H1 (cell line): ENCODE results near the gene MAML1.

Source experiments
- EP300 ChIP-seq, 2 experiments: IDR thresholded peaks; 1 replicate in 1 of 2; 2 replicates in 1 of 2; pipeline ENCODE4 v1.6.1; 2011 to 2012; ENCODE audit warnings: low read depth in 2 of 2, low read length in 2 of 2, mild to moderate bottlenecking in 2 of 2, borderline replicate concordance in 1 of 2, inconsistent platforms in 1 of 2, moderate library complexity in 1 of 2
- EZH2 ChIP-seq: fragments of 200-600 bp; sonication (generic); IDR thresholded peaks from 2 replicates; pipeline ENCODE4 v1.7.1; 2012; ENCODE audit warnings: low read depth, mild to moderate bottlenecking, moderate library complexity, low read length, inconsistent platforms; ENCODE audit not compliant: severe bottlenecking
- JUND ChIP-seq: IDR thresholded peaks from 2 replicates; pipeline ENCODE4 v1.6.1; 2011; ENCODE audit warnings: mild to moderate bottlenecking, improper control_type of control experiment, low read length
- KDM1A ChIP-seq: fragments of 200-600, 300-600 bp; sonication (generic); IDR thresholded peaks from 2 replicates; pipeline ENCODE4 v1.7.1; 2016; ENCODE audit warnings: mild to moderate bottlenecking, low read length, borderline replicate concordance
- POLR2A ChIP-seq, 2 experiments: IDR thresholded peaks; 1 replicate in 1 of 2; 2 replicates in 1 of 2; pipeline ENCODE4 v1.6.1; 2011; ENCODE audit warnings: low read depth in 2 of 2, low read length in 2 of 2, mild to moderate bottlenecking in 2 of 2; ENCODE audit errors: control extremely low read depth in 1 of 2
- RAD21 ChIP-seq, 2 experiments: IDR thresholded peaks in 1 of 2; conservative IDR thresholded peaks in 1 of 2; 2 replicates each; pipeline ENCODE4 v1.6.1; 2011; ENCODE audit warnings: low read depth in 2 of 2, low read length in 2 of 2, improper control_type of control experiment in 1 of 2, inconsistent platforms in 1 of 2, mild to moderate bottlenecking in 1 of 2, moderate library complexity in 1 of 2
- RXRA ChIP-seq: IDR thresholded peaks from 2 replicates; pipeline ENCODE4 v1.6.1; 2011; ENCODE audit warnings: low read depth, mild to moderate bottlenecking, low read length, moderate library complexity; ENCODE audit not compliant: insufficient read depth
- TAF1 ChIP-seq: IDR thresholded peaks from 2 replicates; pipeline ENCODE4 v1.6.1; 2011; ENCODE audit warnings: mild to moderate bottlenecking, low read depth, low read length
- TCF12 ChIP-seq: IDR thresholded peaks from 2 replicates; pipeline ENCODE4 v1.6.1; 2011; ENCODE audit warnings: low read depth, mild to moderate bottlenecking, low read length
- YY1 ChIP-seq: IDR thresholded peaks from 2 replicates; pipeline ENCODE4 v1.6.1; 2011; ENCODE audit warnings: low read depth, mild to moderate bottlenecking, low read length
- TF ChIP-seq, protein P1 (sequence below), 3 experiments: IDR thresholded peaks; 1 replicate in 2 of 3; 2 replicates in 1 of 3; pipeline versions ENCODE4 v1.5.1 to v1.6.1; 2011; ENCODE audit warnings: low read length in 3 of 3, mild to moderate bottlenecking in 3 of 3, inconsistent platforms in 2 of 3, low read depth in 1 of 3, moderate library complexity in 1 of 3; ENCODE audit not compliant: insufficient read depth in 1 of 3; ENCODE audit errors: control extremely low read depth in 1 of 3
- TF ChIP-seq, protein P2 (sequence below): IDR thresholded peaks from 2 replicates; pipeline ENCODE4 v1.6.1; 2012; ENCODE audit warnings: inconsistent platforms
- TF ChIP-seq, protein P3 (sequence below): IDR thresholded peaks from 2 replicates; pipeline ENCODE4 v1.6.1; 2012; ENCODE audit warnings: low read length, inconsistent platforms

GRCh38 chr5:179822444-179822990 is 89.9 kb downstream of the MAML1 start:
- no peak for TF ChIP-seq EZH2
- TF ChIP-seq JUND: no peak
- TF ChIP-seq, protein P1, sequence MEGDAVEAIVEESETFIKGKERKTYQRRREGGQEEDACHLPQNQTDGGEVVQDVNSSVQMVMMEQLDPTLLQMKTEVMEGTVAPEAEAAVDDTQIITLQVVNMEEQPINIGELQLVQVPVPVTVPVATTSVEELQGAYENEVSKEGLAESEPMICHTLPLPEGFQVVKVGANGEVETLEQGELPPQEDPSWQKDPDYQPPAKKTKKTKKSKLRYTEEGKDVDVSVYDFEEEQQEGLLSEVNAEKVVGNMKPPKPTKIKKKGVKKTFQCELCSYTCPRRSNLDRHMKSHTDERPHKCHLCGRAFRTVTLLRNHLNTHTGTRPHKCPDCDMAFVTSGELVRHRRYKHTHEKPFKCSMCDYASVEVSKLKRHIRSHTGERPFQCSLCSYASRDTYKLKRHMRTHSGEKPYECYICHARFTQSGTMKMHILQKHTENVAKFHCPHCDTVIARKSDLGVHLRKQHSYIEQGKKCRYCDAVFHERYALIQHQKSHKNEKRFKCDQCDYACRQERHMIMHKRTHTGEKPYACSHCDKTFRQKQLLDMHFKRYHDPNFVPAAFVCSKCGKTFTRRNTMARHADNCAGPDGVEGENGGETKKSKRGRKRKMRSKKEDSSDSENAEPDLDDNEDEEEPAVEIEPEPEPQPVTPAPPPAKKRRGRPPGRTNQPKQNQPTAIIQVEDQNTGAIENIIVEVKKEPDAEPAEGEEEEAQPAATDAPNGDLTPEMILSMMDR (IDR thresholded peaks at IDR 0.05; ENCODE audit: control extremely low read depth in 1 of 3, insufficient read depth in 1 of 3, low read depth in 1 of 3, low read length in 3 of 3): no peak
- no peak for TF ChIP-seq EP300 (IDR thresholded peaks at IDR 0.05; ENCODE audit: borderline replicate concordance in 1 of 2, low read depth in 2 of 2, low read length in 2 of 2)
- TF ChIP-seq RAD21 (IDR thresholded peaks at IDR 0.05 in 1 of 2, conservative IDR thresholded peaks at IDR 0.05 in 1 of 2; ENCODE audit: low read depth in 2 of 2, low read length in 2 of 2): no peak
- TF ChIP-seq, protein P2, sequence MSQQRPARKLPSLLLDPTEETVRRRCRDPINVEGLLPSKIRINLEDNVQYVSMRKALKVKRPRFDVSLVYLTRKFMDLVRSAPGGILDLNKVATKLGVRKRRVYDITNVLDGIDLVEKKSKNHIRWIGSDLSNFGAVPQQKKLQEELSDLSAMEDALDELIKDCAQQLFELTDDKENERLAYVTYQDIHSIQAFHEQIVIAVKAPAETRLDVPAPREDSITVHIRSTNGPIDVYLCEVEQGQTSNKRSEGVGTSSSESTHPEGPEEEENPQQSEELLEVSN: no peak
- no peak for TF ChIP-seq TCF12
- no peak for TF ChIP-seq YY1
- no peak for TF ChIP-seq TAF1
- TF ChIP-seq RXRA: no peak
- TF ChIP-seq, protein P3, sequence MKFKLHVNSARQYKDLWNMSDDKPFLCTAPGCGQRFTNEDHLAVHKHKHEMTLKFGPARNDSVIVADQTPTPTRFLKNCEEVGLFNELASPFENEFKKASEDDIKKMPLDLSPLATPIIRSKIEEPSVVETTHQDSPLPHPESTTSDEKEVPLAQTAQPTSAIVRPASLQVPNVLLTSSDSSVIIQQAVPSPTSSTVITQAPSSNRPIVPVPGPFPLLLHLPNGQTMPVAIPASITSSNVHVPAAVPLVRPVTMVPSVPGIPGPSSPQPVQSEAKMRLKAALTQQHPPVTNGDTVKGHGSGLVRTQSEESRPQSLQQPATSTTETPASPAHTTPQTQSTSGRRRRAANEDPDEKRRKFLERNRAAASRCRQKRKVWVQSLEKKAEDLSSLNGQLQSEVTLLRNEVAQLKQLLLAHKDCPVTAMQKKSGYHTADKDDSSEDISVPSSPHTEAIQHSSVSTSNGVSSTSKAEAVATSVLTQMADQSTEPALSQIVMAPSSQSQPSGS: no peak
- TF ChIP-seq KDM1A: no peak
- TF ChIP-seq POLR2A (IDR thresholded peaks at IDR 0.05; ENCODE audit: control extremely low read depth in 1 of 2, low read depth in 2 of 2, low read length in 2 of 2): peak in 1 of 2 experiments; percentile 73; a peak in 1 of 3 replicates
